Choroid plexus epithelial cell (primary cell): ENCODE measurements around the gene RBM19.

Experiments used
- DNase-seq: peaks from one replicate; pipeline ENCODE4 v3.0.0-alpha.2; 2010; ENCODE audit warnings: low read depth
- H3K4me3 ChIP-seq: 2 replicates; pipeline ENCODE4 v1.5.1; 2011; ENCODE audit warnings: low read depth, mild to moderate bottlenecking, control low read depth, low read length, moderate library complexity
- CTCF ChIP-seq: conservative IDR thresholded peaks from 2 replicates; pipeline ENCODE4 v1.5.1; 2011; ENCODE audit warnings: low read depth, mild to moderate bottlenecking, control low read depth, inconsistent platforms, low read length, moderate library complexity

Gene RBM19

GRCh38 chr12:113788020-113788856 is 177.9 kb downstream of the RBM19 start:
- TF ChIP-seq CTCF: no peak

GRCh38 chr12:113786107-113786506 is 180.0 kb downstream of the RBM19 start:
- no peak for TF ChIP-seq CTCF
- H3K4me3 ChIP-seq: no peak overlapping the region
- DNase-seq: no peak

More at GRCh38 chr12:113788020-113788856, 177.9 kb downstream of the RBM19 start:
- DNase-seq: peak; percentile 53
- H3K4me3 ChIP-seq: no peak overlapping the region

- no peak overlapping the region for H3K4me3 ChIP-seq
- no peak for DNase-seq
- no peak for TF ChIP-seq CTCF
These were observed 182.3 kb downstream of the RBM19 start for GRCh38 chr12:113783811-113784210.

GRCh38 chr12:113782873-113783272 is 183.3 kb downstream of the RBM19 start:
- TF ChIP-seq CTCF: no peak
- no peak for DNase-seq
- no peak overlapping the region for H3K4me3 ChIP-seq

- no peak overlapping the region for H3K4me3 ChIP-seq
- no peak for DNase-seq
- no peak for TF ChIP-seq CTCF
These were observed 184.5 kb downstream of the RBM19 start for GRCh38 chr12:113781415-113782198.

GRCh38 chr12:113779774-113780173 is 186.4 kb downstream of the RBM19 start:
- H3K4me3 ChIP-seq: no peak overlapping the region
- TF ChIP-seq CTCF: no peak
- DNase-seq: no peak
